Limb (tissue), 2 donors: ENCODE data around the gene CTSF.
"Not testable (repeated sequence)": the region's sequence is repeated elsewhere in the genome, so short reads cannot be mapped to it uniquely, and the experiment has no call there.

Source experiments
- DNase-seq, 2 donors: peaks; one replicate each; pipeline ENCODE4 v3.0.0-alpha.2; 2016; ENCODE audit errors: extremely low spot score in 2 of 2

The CTSF gene

DNA sequence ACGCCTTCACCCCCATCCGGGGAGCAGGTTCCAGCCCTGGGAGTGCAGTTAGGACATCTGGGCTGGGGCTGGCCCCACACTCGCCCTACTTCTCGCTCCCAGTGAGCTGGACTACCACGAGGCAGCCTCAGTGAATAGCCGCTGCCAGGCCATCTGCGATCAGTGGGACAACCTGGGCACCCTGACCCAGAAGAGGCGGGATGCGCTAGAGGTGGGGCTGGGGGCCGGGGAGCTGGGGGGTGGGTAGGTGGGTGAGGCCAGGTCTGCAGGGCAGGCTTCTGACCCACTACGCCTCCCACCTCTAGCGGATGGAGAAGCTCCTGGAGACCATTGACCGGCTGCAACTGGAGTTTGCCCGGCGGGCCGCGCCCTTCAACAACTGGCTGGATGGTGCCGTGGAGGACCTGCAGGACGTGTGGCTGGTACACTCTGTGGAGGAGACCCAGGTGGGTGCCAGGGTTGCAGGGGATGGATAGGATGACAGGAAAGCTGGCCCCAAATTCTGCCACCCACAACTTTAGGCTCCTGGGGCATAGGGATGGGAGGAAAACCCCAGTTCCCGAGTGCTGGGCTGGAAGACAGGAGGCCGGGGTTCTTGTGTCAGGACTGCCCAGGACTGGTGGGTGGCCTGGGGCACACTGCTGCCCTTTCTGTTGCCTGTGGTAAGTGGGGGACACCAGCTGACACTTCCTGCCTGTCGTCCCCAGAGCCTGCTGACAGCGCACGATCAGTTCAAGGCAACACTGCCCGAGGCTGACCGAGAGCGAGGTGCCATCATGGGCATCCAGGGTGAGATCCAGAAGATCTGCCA, 8.3 kb downstream of the CTSF start:
- no peak for DNase-seq

DNA sequence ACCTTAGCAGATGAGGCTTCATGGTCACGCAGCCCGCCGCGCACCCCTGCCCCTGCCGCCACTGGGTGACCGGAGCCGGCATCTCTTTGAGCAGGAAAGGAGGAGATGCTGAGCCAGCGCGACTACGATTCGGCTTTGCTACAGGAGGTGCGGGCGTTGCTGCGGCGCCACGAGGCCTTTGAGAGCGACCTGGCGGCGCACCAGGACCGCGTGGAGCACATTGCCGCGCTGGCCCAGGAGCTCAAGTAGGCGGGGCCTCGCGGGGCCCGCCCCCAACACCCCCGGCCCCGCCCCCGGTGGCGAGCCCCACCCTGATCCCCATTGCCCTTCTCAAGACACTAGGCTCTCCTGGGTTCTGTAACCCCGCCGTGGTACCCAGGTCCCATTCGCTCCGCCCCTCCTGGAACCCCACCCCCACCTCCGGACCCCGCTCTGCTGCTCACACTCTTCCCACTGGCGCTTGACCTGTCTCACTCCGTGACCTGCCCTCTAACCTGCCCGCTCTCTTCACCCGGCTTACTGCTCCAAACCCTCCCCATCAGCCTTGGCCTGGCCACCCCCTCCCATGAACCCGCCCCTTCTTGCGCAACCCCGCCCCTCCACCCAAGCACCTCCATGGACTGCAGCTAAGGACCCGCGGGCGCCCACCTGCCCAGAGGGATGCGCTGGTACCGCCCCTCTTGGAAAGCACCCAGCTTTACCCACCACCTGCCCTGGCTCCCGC, 9.1 kb downstream of the CTSF start:
- DNase-seq: peak in 1 of 2 donors; percentile 46

DNA sequence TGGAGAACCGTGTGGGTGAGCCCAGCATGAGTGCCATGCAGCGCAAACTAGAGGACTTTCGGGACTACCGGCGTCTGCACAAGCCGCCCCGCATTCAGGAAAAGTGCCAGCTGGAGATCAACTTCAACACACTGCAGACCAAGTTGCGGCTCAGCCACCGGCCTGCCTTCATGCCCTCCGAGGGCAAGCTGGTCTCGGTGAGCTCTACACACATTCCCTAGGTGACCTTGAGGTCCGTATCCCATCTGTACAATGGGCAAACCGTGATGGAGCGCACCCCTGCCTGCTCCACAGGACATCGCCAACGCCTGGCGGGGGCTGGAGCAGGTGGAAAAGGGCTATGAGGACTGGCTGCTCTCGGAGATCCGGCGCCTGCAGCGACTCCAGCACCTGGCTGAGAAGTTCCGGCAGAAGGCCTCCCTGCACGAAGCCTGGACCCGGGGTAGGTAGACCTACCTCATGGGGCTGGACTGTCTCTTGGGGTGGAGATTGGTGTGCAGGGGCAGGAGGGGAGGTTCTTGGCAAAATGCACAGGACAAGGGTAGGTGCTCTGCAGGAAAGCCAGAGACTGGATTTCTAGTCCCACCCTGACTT, 10.6 kb downstream of the CTSF start:
- DNase-seq: no peak

DNA sequence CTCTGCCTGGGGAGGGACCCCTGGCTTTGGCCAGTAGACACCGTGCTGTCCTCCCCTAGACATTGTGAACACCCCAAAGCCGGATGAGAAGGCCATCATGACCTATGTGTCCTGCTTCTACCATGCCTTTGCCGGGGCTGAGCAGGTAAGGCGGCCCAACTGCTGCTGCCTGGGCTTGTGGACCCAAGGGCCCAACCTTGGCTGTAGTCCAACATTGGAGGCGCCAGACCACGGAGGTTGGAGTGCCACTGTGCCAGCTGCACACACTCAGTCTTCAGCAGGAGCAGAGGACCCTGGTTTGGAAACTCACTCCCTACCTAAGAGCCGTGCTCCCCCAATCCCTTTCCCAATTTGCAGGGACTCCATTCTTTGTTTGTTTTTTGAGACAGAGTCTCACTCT, 12.3 kb downstream of the CTSF start:
- DNase-seq: no peak

DNA sequence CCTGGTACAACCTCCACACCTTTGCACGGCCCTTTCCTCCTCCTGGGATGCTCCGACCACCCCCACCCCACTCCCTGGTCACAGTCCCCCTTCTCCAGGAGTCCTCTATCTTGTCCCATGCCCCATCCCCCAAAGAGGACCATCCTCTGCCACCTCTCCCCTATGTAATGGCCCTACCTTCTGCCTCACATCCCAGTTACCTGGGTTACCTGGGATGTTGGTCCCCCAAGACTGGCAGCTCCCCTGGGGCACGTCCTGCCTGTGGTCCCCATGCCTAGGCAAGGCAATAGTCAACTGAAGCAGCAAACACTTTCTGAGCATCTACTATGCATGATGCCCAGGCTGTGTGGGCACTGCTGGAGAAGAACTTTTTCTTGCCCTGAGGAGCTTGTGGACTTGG, 13.0 kb downstream of the CTSF start:
- DNase-seq: no peak

DNA sequence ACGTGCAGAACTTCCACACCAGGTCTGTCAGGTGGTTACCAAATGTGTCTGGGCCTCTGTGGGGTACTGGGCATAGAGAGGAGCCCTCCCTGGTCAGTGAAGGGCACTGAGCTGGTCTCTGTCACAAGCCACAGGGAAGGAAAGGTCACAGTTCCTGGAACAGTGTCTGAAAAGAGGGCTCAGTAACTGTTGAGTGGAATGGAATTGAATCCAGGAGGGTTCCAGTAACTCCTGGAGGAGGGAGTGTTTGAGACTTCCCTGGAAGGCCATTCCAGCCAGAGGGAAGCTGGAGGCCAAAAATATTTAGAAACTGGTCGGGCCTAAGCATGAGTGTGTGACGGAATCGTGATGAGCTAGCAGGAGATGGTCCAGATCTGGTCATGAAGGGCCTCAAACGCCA, 13.8 kb downstream of the CTSF start:
- no peak for DNase-seq

DNA sequence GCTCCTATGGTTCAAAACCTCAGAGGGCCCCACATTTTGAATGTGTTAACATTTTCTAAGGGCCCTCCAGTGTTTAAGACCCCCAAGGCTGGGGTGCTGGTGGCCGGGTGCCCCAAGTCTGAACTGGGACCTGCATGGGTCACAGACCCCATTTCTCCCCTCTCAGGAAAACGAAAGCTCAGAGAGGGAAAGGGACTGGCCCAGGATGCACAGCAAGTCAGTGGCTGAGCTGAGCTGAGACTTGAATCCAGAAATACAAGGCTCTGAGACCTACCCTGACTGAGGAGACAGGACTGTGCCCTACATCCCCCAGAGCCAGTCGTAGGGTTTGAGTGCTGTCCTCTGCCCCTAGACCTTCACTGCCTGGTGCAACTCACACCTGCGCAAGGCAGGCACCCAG, 17.5 kb downstream of the CTSF start:
- DNase-seq: no peak

DNA sequence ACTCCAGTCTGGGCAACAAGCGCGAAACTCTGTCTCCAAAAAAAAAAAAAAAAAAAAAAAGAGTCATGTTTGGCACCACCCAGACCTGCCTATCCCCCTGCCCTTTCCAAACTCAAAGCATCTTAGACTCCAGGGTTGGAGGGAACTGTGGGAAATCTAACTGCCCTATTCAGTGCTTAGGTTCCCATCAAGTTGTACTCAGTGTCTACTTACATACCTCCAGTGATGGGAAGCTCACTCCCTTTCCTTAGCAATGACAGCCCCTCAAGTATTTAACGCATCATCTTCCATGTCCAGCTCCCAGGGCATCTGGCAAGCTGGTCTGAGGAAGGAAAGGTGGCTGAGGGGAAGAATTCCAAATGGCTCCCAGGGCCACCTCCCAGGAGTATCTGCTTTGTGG, 18.7 kb downstream of the CTSF start:
- no peak for DNase-seq

DNA sequence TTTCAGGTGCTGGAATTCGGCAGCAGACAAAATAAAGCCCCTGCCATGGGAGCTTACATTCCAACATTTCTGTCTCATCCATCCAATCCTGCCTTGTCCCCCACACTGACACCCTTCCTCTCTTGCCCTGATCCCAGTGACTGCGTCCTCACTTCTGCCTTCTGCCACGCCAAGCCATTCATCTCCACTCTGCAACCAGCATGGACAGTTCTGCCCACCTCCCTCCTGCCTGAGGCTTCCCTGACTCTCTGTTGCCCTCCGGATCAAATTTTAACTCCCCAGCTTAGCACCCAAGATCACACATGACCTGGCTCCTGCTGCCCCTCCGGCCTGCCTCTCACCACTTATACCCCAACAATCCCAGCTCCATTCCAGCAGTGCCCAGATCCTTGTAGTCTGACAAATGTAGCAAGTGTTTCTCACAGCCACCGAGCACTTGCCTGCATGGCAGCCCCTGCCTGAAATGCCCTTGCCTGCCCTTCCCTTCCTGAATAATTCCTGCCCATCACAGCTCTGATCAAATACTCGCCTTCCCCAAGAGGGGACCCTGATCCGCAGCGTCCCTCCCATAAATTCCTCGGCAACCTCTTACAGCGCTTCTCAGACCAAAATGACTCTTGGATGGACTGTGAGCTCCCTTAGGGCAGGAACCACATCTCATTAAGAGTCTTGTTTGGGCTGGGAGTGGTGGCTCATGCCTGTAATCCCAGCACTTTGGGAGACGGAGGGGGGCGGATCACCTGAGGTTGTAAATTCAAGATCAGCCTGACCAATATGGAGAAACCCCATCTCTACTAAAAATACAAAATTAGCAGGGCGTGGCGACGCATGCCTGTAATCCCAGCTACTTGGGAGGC, 19.4 kb downstream of the CTSF start:
- no peak for DNase-seq

DNA sequence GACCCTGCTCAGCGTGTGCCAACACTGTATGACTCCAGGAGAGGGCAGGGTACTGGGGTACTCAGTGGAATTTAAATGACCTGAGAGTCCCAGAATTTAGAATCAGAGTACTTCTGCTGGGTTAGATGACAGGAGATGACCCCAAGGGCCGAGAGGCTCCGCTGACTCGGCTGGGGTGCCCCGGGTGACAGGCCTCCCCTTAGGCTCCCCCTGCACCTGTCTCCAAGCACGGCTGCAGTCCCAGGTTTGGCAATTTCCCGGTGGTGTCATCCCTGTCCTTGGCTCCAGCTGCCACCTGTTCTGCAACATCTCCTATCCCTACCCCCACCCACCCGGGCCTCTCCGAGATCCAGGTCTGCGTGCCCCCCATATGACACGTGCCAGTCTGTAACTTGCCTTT, 20.4 kb downstream of the CTSF start:
- no peak for DNase-seq

DNA sequence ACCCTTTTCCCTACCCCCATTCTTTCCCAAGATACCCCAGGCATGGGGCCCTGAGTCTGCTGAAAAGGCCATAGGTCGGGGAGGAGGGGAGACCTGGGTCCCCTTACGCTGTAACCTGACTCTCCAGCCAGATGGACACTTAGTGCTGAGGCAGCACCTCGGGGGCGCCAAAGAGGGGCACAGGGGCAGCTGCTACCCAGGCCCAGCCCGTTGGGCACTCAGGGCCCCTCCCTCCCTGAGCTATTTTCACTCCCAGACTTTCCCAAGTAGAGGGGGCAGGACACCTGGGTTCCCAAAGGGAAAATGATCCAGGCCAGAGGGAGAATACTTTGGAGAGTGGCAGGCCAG, 20.8 kb downstream of the CTSF start:
- DNase-seq: no peak

DNA sequence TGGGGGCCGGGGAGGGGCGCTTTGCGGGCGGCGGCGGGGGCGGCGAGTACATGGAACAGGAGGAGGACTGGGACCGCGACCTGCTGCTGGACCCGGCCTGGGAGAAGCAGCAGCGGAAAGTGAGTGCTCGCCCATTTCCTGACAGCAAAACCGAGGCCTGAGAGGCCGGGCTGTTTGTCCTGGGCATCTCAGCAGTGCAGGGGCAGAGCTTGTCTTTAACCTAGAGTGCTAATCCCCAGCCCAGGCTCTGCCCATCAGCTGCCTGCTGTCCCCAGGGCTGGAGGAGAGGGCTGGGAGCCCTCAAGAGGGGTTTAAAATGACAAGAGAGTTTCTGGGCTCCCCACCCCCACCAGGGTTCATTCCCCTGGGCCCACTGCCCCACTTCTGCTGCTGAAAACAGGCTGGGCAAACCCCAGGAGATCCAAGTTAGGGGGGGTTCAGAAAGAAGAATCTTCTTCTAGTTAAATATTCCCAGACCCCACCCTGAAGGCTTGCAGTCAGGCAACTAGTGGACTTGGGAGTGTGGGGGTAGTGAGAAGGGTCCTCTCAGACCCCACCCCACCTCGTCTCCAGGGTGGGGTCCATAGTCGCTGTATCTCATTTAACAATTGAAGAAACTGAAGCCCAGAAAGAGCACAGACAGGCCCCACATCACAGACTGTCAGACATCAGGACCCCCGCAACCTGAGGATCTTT, 21.3 kb downstream of the CTSF start:
- DNase-seq: no peak

DNA sequence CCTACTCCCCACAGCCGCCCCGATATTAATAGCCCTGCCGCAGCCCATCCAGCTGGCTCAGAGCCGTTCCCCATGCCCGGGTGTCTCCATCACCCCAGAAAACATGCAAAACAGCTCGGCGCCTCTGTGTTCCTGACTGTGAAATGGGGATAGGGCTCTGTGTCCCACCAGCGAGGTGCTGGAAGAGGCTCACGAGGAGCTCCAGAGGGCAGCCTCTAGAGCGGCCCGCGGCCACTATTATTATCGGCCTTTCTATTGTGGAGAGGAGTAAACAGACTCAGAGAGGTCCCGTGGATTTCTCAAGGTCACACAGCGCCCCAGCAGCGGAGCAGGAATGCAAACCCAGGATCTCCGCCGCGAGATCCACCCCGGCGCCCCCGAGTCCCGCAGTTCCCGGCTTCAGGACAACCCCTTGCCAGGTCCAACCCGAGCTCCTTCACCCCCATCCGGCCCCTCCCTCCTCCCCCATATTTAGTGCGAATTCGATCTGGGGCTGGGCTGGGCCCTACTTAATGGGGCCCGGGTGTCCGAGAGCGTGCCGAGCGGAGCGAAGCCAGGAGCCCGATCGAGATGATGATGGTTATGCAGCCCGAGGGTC, 21.9 kb downstream of the CTSF start, which contains the start of gene ACTN3:
Gene ACTN3, plus strand, starts transcription at position 536 of the 598 bp plus-strand sequence. Its CDS starts 35 bp downstream, at position 571.
- peak in 1 of 2 donors; percentile 64 for DNase-seq

DNA sequence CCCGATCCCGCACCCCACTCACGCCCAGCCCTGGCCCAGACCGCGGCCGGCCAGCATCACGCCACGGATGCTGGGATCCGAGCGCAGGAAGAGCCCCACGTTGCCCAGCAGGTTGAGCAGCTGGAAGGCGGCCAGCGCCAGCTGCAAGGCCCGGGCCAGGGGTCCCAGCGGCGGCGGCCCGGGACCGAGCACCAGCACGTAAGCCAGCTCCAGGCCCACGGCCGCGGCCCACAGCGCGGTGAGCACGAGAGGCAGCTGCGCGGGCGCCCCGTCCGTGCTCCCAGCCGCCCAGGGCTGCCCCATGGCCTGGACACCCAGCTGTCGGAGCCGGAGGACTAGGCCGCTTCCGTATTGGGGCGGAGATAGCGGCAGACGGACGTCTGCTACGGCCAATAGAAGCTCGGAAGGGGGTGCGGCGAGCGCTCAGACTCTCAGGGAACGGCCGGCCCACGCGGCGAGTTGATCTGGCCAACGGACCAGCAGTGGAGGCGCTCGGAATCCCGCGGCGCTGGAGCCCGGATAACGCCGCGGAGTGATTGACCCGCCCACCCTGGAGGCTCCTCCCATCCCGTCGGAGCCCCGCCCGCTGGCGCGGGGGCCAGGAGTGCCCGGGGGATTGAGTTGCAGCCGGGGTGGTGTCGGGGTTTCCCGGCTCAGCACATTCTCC, 22.6 kb downstream of the CTSF start, which contains the start of gene ZDHHC24:
Gene ZDHHC24, minus strand, starts transcription at position 348 of the 667 bp plus-strand sequence. Its CDS starts 45 bp downstream, at position 303.
- DNase-seq: peak; percentile 86 to 93

DNA sequence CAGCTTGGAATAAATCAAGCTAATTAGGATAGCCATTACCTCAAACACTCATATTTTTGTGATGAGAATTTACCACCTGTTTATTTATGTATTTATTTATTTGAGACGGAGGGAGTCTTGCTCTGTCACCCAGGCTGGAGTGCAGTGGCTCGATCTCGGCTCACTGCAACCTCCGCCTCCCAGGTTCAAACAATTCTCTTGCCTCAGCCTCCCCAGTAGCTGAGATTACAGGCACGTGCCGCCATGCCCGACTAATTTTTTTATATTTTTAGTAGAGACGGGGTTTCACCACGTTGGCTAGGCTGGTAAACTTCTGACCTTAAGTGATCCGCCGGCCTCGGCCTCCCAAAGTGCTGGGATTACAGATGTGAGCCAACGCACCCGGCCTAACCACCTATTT, 23.5 kb downstream of the CTSF start:
- DNase-seq: not testable (repeated sequence)

DNA sequence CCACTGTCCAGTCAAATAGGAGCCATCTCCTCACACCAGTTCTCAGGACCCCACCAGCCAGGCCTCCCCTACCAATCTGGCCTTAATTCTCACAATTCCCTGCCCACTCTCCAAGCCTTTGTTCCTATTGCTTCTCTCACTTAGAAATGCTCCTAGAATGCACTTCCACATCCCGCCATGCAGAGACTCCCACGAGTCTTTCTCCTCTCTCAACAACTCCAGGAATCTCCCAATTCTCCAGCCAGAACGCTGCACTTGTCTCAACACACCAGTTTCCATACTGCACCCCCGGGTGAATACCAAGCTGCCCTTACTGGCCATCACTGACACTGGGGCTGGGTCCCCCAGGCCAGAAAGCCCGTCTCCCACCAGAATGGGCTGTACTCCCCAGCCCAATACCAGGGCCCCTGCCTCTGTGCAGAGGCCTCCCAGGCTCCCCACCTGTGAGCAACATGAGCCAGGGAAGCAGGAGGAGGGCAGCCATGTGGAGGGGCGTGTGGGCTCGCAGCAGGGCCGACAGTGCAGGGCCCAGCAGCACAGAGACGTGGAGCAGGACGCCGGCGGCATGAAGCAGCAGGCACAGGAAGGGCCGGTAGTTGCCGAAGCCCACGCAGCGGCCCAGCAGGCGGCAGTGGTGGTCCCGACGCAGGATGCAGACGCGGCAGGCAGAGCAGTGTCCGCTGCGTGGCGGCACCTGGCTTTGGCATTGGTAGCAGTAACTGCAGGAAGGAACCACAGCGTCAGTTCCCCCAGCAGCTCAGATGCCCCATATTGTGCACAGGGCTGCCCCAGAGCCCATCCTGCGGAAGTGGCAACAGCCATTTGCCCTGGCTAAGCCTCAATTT, 24.9 kb downstream of the CTSF start:
- DNase-seq: peak; percentile 46 to 81

DNA sequence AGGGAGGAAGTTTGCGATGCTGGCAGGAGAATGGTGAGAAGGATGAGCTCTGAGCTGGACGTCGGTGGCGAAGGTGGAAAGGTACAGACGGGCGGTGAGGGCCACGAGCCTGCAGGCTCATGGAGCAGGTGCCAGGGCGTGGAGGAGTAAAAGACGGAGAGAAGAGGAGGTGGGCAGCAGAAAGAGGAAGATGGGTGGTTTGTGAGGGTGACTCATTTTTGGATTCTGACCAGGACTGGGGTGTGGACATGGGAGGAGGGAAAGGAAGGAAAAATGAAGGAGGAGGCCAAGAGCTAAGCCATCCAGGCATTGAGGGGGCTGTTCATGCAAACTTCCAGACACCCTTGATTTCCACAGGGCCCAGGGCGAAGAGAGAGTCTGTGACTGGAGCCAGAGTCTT, 26.0 kb downstream of the CTSF start:
- DNase-seq: no peak

DNA sequence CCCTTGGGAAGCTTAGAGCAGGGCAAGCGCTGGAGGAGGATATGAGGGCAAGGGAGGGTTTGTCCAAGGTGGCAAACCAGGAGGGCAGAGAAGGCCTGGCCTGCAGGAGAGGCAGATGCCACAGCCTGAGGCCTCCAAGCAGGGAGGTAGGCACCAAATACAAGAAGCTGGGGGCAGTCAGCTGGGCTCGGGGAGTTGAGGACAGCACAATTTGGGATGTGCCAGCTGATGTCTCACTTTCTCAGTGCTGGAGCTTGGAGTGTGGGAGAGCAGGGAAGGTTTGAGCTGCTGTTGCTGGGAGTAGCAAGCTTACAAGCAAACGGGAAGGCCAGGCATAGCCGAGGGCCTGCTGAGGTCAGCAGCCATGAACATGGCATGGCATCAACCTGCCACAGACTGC, 26.5 kb downstream of the CTSF start:
- no peak for DNase-seq

DNA sequence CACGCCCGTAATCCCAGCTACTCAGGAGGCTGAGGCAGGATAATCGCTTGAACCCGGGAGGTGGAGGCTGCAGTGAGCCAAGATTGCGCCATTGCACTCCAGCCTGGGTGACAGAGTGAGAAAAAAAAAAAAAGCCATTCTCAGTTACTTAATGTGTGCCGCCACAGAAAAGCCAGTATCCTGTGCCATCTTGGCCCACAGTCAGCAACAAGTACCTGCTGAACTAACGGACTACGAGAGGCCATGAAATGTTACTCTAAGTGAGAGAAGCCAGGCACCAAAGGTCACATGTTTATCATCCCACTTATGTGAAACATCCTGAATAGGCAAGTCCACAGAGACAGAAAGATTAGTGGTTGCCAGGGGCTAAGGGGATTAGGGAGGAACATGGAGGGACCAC, 27.8 kb downstream of the CTSF start:
- not testable (repeated sequence) for DNase-seq
